B cell (primary cell): Measurements from ENCODE around the gene CCR5. TPM values are rescaled to one million over a fixed set of nuclear protein-coding genes. Genes with fewer than 3 reads are reported as not detected.

Source experiments
- ATAC-seq: fragments of 200-7000 bp; cut with Tn5 transposase; one replicate; pipeline ENCODE4 v1.10.0; 2021; ENCODE audit warnings: low read depth, mild to moderate bottlenecking, moderate number of reproducible peaks, moderate library complexity
- CTCF ChIA-PET: fragments of 350-600 bp; sonication (Branson Sonifier 250); formaldehyde crosslinking; loops from one replicate; lab custom pipeline; 2021; ENCODE audit warnings: antibody characterized with exemption, inconsistent platforms; lab: Charles Lee
- POLR2A ChIA-PET: fragments of 350-600 bp; sonication (Branson Sonifier 250); formaldehyde crosslinking; loops from one replicate; lab custom pipeline; 2021; ENCODE audit warnings: antibody characterized with exemption; lab: Charles Lee
- DNase-seq: peaks from one replicate; pipeline ENCODE4 v3.0.0; 2013
- H2AFZ ChIP-seq: 2 replicates; pipeline ENCODE4 v1.6.1; 2012; ENCODE audit warnings: mild to moderate bottlenecking, low read depth, low read length; ENCODE audit not compliant: insufficient read depth, poor library complexity, severe bottlenecking
- H3K27ac ChIP-seq, 2 donors: 1 replicate in 1 of 2; 2 replicates in 1 of 2; pipeline ENCODE4 v1.5.1; 2012 to 2013; ENCODE audit warnings: low read length in 2 of 2, mild to moderate bottlenecking in 2 of 2, moderate library complexity in 1 of 2
- H3K27me3 ChIP-seq, 4 experiments: fragments of 200-600 bp in 1 of 4; sonication (generic) in 1 of 4; replicated peaks in 1 of 4; 1 replicate in 2 of 4; 2 replicates in 2 of 4; pipeline versions ENCODE4 v1.6.1 to v1.7.0; 2013 to 2016; ENCODE audit warnings: low read length in 3 of 4, mild to moderate bottlenecking in 2 of 4, mixed read lengths in 1 of 4, moderate library complexity in 1 of 4; ENCODE audit not compliant: insufficient read depth in 4 of 4, control insufficient read depth in 3 of 4; ENCODE audit errors: control extremely low read depth in 1 of 4
- H3K36me3 ChIP-seq, 2 experiments: replicated peaks in 1 of 2; 1 replicate in 1 of 2; 2 replicates in 1 of 2; pipeline versions ENCODE4 v1.6.1 to v1.7.1; 2013; ENCODE audit warnings: low read length in 1 of 2; ENCODE audit not compliant: insufficient read depth in 2 of 2, control insufficient read depth in 1 of 2; ENCODE audit errors: control extremely low read depth in 1 of 2, extremely low read depth in 1 of 2
- H3K4me1 ChIP-seq, 2 donors: fragments of 200-600 bp in 1 of 2; sonication (generic) in 1 of 2; 1 replicate in 1 of 2; 2 replicates in 1 of 2; pipeline versions ENCODE4 v1.5.1 to v1.6.1; 2013 to 2017; ENCODE audit warnings: low read length in 2 of 2; ENCODE audit not compliant: control insufficient read depth in 2 of 2, insufficient read depth in 2 of 2
- H3K4me2 ChIP-seq: replicated peaks from 2 replicates; pipeline ENCODE3; 2012; ENCODE audit warnings: mild to moderate bottlenecking, low read depth, low read length; ENCODE audit not compliant: poor library complexity, severe bottlenecking
- H3K4me3 ChIP-seq, 5 experiments: fragments of 200-600 bp in 1 of 5; sonication (generic) in 1 of 5; 1 replicate in 3 of 5; 2 replicates in 2 of 5; pipeline versions ENCODE4 v1.5.1 to v1.7.0; 2011 to 2016; ENCODE audit warnings: low read length in 4 of 5, mild to moderate bottlenecking in 4 of 5, low read depth in 2 of 5, control low read depth in 1 of 5, moderate library complexity in 1 of 5; ENCODE audit not compliant: insufficient read depth in 1 of 5; ENCODE audit errors: control extremely low read depth in 1 of 5, extremely low read depth in 1 of 5
- H3K79me2 ChIP-seq: fragments of 200-600 bp; sonication (generic); one replicate; pipeline ENCODE4 v1.6.0; 2016; ENCODE audit warnings: low read length; ENCODE audit not compliant: control insufficient read depth, insufficient read depth
- H3K9ac ChIP-seq: fragments of 200-600 bp; sonication (generic); 2 replicates; pipeline ENCODE4 v1.6.1; 2017; ENCODE audit warnings: mild to moderate bottlenecking, low read length, moderate library complexity
- H3K9me3 ChIP-seq, 3 donors: one replicate each; pipeline versions ENCODE4 v1.6.1 to v1.7.1; 2013; ENCODE audit warnings: low read length in 2 of 3; ENCODE audit not compliant: control insufficient read depth in 2 of 3, insufficient read depth in 1 of 3; ENCODE audit errors: control extremely low read depth in 1 of 3
- H4K20me1 ChIP-seq: 2 replicates; pipeline ENCODE4 v1.6.0; 2012; ENCODE audit warnings: mild to moderate bottlenecking, low read length; ENCODE audit not compliant: insufficient read depth, control insufficient read depth, poor library complexity, severe bottlenecking
- H3K27ac Mint-ChIP-seq: one replicate; pipeline ENCODE4 v1.8.0; 2021; ENCODE audit warnings: mixed read lengths
- H3K27me3 Mint-ChIP-seq: one replicate; pipeline ENCODE4 v1.8.0; 2021; ENCODE audit warnings: mixed read lengths
- H3K4me1 Mint-ChIP-seq: one replicate; pipeline ENCODE4 v1.8.0; 2021; ENCODE audit warnings: mixed read lengths
- H3K4me3 Mint-ChIP-seq: one replicate; pipeline ENCODE4 v1.8.0; 2021; ENCODE audit warnings: mixed read lengths
- H3K9me3 Mint-ChIP-seq: one replicate; pipeline ENCODE4 v1.8.0; 2022; ENCODE audit warnings: mixed read lengths; ENCODE audit not compliant: insufficient read depth
- CTCF ChIP-seq: fragments of 200-600 bp; IDR thresholded peaks from one replicate; pipeline ENCODE4 v1.8.0; 2022; ENCODE audit warnings: antibody characterized with exemption, mild to moderate bottlenecking
- EZH2 ChIP-seq: IDR thresholded peaks from 2 replicates; pipeline ENCODE4 v1.6.1; 2012; ENCODE audit warnings: borderline replicate concordance, low read depth, mild to moderate bottlenecking, moderate library complexity, low read length; ENCODE audit not compliant: insufficient read depth, poor library complexity, severe bottlenecking
- WGBS: methylation state at CpG from one replicate; pipeline ENCODE4 v1.1.5; 2013; ENCODE audit warnings: missing lambda C conversion rate; ENCODE audit not compliant: insufficient coverage; 5-methylcytosine and 5-hydroxymethylcytosine counted together
- intact Hi-C: fragments of 100-400 bp; cut with micrococcal nuclease; formaldehyde crosslinking; loops from one replicate; pipeline ENCODE4 v1.10.0; 2022
- polyA plus RNA-seq: library from polyadenylated mRNA; depleted of rRNA; stranded (reverse); fragments of >200 nt; gene quantifications from 2 replicates; pipeline ENCODE4 v1.2.3, GENCODE V29; 2012
- total RNA-seq, 2 donors: library from RNA; stranded (reverse); fragments of 120-200 nt in 1 of 2; gene quantifications; 1 replicate in 1 of 2; 2 replicates in 1 of 2; pipeline versions ENCODE4 v1.2.3 to v1.2.4, GENCODE V29; 2013 to 2022

The CCR5 gene
- total and polyA plus RNA-seq, 2 donors (not counting 1 experiment from before 2014, with no cell fraction given) = 0.15 to 0.21 TPM

DNA sequence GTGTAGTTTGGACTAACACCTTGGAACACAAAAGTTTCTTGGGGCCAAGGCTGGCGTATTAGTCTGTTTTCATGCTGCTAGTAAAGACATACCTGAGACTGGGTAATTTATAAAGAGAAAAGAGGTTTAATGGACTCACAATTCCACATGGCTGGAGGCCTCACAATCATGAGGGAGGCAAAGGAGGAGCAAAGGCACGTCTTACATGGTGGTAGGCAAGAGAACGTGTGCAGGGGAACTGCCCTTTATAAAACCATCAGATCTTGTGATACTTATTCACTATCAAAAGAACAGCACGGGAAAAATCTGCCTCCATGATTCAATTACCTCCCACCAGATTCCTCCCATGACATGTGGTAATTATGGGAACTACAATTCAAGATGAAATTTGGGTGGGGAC, 26.3 kb upstream of the CCR5 start:
- no peaks in the 10 kb centered on the region for H3K36me3 ChIP-seq
- Mint-ChIP-seq H3K9me3 (peaks cover 5% of the 10 kb centered on the region), H3K4me1 (peaks cover 21% of the 10 kb centered on the region), H3K27ac (no peak overlapping the region), H3K27me3 (no peaks in the 10 kb centered on the region), H3K4me3 (no peak overlapping the region)
- TF ChIP-seq EZH2 (no peak), CTCF (no peak)
- no peaks in the 10 kb centered on the region for H3K27me3 ChIP-seq
- H4K20me1 ChIP-seq = no peaks in the 10 kb centered on the region
- H2AFZ ChIP-seq = no peak overlapping the region
- intact Hi-C loops = no loop called here
- no peak overlapping the region for H3K9ac ChIP-seq
- H3K4me3 ChIP-seq = no peak overlapping the region
- H3K4me2 ChIP-seq = no peak overlapping the region
- 100% methylated on average over 1 of the region's 4 CpGs for WGBS
- ATAC-seq (no peak), DNase-seq (no peak)
- H3K79me2 ChIP-seq = no peaks in the 10 kb centered on the region
- H3K4me1 ChIP-seq = peaks cover 10% of the 10 kb centered on the region in 2 donors
- H3K27ac ChIP-seq = no peak overlapping the region
- H3K9me3 ChIP-seq = peaks cover 0 to under 1% (median 0%) of the 10 kb centered on the region in 3 donors
- POLR2A ChIA-PET = no interaction called here
- CTCF ChIA-PET = no interaction called here

- H3K27me3 Mint-ChIP-seq = no peaks in the 10 kb centered on the region
- peak overlapping the region in 1 of 5 experiments; percentile 29 for H3K4me3 ChIP-seq
- H3K9ac ChIP-seq = peak overlapping the region; percentile 31
- H3K79me2 ChIP-seq = no peaks in the 10 kb centered on the region
- ATAC-seq (no peak), DNase-seq (no peak)
- peaks cover 44 to 51% of the 10 kb centered on the region in 2 donors for H3K4me1 ChIP-seq
- peaks cover 62% of the 10 kb centered on the region for H3K4me1 Mint-ChIP-seq
- H3K4me3 Mint-ChIP-seq = peak overlapping the region; percentile 67
- peak overlapping the region; percentile 37 to 41 for H3K27ac ChIP-seq
- ChIA-PET POLR2A (no interaction called here), CTCF (interaction anchor here (1.8 kb wide), 1 partner anchor 20 kb away, joined by 11 read pairs; no protein-coding TSS in a partner anchor)
- H3K4me2 ChIP-seq = peak overlapping the region; percentile 55
- 90% methylated on average over 1 of the region's 3 CpGs for WGBS
- H4K20me1 ChIP-seq = no peaks in the 10 kb centered on the region
- no peaks in the 10 kb centered on the region for H3K27me3 ChIP-seq
- H2AFZ ChIP-seq = no peak overlapping the region
- H3K9me3 ChIP-seq = no peaks in the 10 kb centered on the region
- no peaks in the 10 kb centered on the region for H3K36me3 ChIP-seq
- no peaks in the 10 kb centered on the region for H3K9me3 Mint-ChIP-seq
- TF ChIP-seq CTCF (no peak), EZH2 (no peak)
- H3K27ac Mint-ChIP-seq = peak overlapping the region; percentile 55
- intact Hi-C loops = no loop called here
Measured at GRCh38 chr3:46348823-46349482, 21.8 kb upstream of the CCR5 start.
